NCI-H345 (cell line): ENCODE measurements around the gene ZNF236.
"Not testable (repeated sequence)": the region's sequence is repeated elsewhere in the genome, so short reads cannot be mapped to it uniquely, and the experiment has no call there.

Experiments
- DNase-seq: peaks from one replicate; lab custom pipeline; 2025; lab: John Stamatoyannopoulos, UW

ZNF236 gene

DNA sequence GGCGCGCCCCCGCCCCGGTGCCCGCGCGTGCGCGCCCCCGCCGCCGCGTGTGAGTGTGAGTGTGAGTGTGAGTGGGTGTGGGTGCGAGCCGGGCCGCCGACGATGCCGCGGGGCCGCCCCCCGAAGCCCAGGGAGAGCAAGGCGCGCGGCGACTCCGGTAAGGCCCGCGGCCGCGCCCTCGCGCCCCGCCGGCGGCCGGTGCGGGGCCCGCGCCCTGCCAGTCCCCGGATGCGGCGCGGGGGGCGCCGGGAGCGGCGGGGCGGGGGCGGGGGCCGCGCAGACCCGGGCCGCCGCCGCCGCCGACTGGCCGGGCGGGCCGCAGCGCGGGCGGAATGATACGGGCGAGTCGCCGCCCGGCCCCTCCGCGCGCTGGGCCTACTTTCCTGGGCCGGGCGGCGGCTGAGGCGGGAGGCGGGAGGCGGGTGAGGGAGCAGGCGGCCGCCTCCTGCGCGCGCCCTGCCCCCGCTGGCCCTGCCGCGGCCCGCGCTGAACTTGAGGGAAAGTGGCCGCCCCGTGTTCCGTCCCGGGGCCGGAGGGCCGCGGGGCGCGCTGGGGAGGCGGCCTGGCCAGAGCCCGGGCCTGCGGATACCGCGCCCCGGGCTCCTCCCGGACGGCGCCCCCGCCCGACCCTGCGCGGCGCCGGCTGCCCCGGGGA is at the start of gene ZNF236:
Gene ZNF236 (plus strand): TSS at position 52 of the 655 bp plus-strand sequence. CDS start 51 bp downstream, at position 103.
- peak; percentile 70 for DNase-seq

DNA sequence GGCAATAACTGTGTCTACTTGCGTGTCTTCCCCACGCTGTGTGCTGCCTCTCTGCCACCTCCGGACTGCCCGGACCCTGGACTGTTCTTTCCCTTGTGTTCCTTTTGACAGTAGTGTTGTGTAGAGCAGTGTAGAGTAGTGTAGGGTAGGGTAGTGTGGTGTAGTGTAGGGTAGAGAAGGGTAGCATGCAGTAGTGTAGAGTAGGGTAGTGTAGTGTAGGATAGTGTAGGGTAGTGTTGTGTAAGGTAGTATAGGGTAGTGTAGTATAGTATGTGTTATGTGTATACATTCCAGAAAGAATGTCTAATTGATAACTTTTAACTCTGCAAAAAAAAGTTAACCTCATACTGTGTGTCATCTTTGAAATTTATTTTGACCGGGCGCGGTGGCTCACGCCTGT is 49.7 kb upstream of the ZNF236 start:
- no peak for DNase-seq

DNA sequence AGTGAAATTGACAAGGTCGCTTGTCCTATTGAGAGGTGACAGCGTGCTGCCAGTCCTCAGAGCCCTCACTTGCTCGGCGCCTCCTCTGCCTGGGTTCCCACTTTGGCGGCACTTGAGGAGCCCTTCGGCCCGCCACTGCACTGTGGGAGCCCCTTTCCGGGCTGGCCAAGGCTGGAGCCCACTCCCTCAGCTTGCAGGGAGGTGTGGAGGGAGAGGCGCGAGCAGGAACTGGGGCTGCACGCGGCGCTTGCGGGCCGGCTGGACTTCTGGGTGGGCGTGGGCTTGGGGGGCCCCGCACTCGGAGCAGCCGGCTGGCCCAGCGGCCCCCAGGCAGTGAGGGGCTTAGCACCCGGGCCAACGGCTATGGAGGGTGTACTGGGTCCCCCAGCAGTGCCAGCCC is 45.3 kb upstream of the ZNF236 start:
- DNase-seq: not testable (repeated sequence)

DNA sequence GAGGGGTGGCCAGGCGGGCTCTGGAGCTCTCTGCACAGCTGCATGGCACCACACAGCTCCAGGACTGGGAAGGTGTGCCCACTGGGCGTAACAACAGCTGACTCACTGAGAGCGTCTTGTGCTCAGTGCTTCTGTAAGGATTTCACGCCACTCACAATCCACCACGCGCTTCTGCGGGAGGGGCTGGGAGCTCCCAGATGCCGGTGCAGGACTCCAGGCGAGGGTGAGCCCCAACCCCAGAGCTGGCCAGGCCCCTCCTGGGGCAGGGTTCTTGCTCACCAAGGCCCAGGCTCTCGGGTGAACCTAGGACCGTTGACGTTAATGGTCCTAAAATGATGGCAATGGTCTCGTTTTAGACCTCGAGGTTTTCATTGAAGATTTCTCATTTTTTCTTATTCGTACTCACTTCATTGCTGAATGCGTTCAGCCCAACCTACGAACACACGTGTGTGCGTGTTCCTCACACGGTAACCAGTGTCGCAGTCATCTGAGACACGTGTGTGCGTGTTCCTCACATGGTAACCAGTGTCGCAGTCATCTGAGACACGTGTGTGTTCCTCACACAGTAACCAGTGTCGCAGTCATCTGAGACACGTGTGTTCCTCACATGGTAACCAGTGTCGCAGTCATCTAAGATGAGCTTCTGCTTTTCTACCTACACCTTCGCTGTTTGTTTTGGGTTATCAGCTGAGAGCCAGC is 38.4 kb upstream of the ZNF236 start:
- no peak for DNase-seq

DNA sequence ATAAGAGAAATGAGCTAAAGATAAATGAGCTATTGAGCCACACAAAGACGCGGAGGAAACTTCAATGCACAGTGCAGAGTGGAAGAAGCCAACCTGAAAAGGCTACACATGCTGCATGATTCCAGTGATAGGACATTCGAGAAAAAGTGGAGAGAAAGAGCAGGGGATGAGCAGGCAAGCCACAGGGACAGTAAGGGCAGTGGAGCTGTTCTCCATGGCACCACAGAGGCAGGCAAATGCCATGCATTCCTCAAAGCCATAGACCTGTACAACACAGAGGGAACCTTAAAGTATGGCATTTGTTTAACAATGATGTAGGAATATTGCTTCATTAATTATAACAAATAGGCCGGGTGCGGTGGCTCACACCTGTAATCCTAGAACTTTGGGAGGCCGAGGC is 36.5 kb upstream of the ZNF236 start:
- no peak for DNase-seq

DNA sequence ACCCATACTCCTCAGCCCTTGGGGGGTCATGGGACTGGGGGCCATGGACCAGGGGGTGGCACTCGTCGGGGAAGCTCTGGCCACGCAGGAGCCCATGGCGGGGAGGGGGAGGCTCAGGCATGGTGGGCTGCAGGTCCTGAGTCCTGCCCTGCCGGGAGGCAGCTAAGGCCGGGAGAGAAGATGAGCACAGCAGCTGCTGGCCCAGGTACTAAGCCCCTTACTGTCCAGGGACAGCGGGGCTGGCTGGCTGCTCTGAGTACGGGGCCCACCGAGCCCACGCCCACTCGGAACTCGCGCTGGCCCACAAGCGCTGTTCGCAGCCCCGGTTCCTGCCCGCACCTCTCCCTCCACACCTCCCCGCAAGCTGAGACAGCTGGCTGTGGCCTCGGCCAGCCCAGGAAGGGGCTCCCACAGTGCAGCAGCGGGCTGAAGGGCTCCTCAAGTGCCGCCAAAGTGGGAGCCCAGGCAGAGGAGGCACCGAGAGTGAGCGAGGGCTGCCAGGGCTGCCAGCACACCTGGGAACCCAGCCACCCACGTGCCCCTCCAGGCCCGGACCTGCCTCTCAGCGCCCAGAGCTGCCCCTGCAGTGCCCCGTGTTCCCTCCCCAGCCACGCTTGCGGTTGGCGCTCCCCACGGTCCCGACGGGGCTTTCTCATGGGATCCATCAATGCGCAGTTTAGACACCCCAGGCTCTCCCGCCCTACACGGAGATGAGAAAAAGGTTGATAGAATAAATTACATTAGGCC is 33.6 kb upstream of the ZNF236 start:
- DNase-seq: no peak

DNA sequence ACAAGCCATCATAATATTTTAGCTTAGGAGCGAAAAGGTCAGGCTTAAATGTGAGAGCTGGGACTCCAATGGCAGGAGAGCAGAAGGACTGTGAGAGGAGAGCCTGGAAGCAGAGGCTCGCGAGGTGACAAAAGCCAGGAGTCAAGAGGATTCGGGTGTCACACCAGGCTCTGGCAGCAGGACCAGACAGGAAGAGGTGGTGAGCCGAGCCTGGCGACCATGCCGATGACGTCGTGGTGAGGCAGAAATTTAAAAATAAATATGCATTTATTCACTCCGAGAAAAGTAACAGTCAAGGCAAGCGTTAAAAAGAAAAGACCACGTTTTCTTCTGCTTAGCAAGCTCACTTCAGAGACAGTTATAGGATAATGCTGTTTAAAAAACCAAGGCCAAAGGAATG is 31.3 kb upstream of the ZNF236 start:
- no peak for DNase-seq

DNA sequence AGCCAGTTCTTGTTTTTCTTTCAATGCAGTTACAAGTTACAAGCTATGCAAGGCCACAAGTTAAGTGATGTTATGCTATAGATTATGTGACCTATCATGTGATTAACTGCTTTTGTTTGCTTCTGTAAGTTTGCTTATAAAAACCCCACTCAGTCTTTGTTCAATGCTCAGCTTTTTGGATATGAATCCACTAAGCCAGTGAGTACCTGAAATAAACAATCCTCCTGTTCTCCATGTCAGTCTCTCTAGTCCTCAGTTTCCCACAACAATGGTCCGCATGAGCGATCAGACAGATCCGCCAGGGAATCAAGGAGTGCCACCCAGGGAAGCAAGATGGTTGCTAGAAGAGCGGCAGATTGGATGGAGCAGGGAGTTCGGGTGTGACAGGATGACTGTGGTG is 30.7 kb upstream of the ZNF236 start:
- DNase-seq: no peak

DNA sequence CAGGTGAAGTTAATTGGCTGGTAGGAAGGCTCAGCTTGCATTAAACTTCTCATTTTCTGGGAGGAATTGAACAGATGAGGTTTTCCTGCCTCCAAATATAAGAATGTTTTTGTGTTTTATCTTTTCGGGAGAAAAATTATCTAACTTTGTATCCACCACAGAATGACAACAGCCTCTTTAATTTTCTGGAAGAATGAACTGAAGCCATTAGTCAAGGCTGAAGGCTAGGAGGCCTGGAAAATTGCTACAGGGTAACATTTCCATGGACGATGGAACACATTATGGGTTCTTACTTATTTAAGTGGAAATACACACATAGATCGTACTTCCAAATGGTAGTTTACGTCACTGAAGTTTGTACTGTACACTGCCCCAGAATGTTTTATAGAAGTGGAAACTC is 28.0 kb upstream of the ZNF236 start:
- DNase-seq: no peak

DNA sequence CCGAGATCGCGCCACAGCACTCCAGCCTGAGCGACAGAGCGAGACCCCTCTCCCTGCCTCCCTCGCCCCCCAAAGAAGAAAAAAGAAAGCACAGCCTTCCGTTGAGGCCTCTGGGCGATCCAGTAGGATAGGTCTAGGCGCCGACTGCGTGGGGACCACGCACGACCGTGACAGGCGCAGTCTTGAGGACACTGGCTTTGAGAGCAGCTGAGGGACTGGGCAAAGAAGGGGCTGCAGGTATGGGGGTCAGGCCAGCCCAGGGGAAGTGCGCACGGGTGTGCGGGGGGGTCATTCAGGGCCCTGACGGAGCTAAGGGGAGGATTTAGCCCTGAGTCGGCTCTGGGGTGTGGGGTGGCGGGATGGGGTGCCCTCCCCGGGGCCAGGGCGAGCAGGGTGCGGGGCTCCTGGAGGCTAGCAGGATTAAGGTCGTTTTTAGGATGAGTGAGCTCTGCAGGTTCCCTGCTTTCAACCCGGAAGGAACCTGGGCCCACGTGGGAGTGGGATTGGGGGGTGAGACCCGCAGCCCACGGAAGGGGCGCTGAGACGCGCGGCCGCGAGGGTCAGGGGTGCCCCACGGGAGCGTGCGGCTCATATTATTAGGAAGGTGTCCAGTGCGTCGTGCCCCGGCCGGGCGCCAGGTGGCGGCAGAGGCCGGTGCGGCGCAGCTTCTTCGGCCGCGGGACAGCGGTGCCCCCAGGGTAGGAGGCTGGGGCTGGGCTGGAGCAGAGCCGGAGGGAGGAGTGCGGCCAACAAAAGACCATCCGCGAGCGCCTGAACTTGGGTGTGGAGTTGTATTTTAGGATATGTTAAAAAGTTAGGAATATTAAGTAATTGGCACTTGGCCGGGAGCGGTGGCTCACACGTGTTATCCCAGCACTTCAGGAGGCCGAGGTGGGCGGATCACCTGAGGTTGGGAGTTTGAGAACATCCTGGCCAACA is 20.5 kb upstream of the ZNF236 start:
- peak; percentile 66 for DNase-seq

DNA sequence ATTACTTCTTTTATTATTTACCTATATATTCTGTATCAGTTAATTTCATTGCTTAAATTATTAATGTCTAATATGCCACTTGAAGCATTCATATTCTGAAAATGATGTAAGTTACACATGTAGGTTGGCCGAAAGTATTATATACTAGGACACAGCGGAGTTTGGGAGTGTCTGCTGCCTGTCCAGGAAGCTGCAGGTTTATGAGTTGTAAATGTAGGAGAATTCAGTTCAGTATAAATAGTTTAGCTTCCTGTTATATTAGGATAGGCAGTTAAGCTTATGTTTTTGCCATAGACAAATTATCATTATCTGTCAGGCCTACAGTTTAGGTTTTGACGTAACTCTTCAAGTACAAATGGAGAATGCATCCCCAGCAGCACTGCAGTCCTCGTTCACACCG is 18.9 kb upstream of the ZNF236 start:
- DNase-seq: no peak

DNA sequence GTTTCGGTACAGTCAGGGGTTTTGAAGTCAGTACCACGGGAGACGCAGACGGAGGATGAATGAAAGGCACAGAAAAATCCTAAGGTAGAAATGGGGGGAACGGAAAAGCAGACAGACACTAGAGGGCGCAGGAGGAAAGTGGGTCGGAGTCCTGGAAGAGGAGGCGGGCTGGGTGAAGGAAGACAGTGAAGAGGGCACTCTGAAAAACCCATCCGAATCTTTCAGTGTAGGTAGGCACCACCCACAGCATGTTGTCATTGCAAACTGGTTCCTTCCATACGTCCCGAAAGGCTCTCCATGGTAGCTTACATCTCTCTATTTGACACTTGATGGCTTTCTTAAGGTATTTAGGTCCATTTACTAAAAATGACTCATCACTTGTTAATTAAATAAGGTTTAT is 18.5 kb upstream of the ZNF236 start:
- peak; percentile 57 for DNase-seq

DNA sequence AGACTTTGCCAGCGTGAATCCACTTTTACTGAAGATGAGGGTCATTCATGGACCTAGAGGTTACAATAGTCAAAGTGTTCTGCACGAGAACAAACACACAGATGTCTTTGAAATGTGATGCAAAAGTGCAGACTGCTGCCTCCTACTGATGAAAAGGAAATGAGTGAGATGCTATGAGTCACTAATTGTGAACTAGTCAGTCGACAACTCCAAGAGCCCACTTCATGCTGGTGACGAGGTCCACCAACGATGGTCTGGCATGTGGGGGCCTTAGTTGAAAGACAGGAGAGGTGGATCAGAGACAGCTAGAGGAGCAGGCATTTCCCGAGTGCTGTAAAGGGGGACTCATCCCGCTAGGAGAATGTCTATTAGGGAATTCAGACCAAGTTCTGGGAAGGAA is 17.1 kb upstream of the ZNF236 start:
- no peak for DNase-seq

DNA sequence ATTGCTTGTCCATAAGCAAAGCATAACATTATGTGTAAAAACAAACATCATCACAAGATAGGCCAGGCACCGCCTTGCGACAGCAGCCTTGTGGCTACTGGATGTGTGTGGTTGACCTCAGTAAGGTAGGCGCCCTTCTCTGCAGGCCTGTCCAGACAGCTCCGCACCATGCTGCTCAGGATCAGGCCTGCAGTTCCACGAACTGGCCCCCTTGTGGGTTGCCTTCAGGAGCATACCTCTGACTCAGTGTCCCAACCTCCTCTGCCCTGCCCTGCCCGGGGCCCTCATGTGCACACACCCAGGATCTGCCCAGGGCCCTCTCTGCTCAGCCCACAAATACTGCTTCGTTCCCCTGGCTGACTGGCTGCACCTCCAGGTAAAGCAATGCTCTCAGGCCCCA is 16.1 kb upstream of the ZNF236 start:
- DNase-seq: no peak

DNA sequence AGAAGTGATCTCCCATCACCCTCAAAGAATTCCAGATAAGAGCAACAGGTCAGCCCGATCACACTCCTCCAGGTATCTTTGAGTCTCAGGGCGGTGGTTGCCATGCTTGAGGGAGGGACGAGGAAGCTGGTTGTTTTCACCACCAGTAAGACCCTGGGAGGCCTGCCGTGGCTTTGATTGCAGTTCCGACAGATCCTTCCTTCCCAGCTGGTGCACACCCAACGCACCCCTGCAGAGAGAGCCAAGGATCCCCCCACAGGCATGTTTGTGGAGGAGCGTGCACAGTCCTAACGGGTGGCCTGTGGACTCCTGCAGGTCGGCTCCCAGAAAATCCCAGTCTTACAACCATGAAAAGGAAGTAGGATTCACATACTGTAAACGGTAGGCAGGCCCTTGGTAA is 13.8 kb upstream of the ZNF236 start:
- no peak for DNase-seq

DNA sequence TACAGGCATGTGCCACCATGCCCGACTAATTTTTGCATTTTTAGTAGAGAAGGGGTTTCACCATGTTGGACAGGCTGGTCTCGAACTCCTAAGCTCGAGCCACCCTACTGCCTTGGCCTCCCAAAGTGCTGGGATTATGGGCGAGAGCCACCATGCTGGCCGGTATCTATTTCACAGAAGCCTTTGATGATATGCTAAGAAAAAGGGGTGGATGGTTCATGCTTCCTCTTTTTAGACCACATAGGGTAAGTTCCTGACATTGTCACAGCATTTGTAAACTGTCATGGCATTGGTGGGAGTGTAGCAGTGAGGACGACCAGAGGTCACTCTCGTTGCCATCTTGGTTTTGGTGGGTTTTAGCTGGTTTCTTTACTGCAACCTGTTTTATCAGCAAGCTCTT is 10.8 kb upstream of the ZNF236 start:
- DNase-seq: not testable (repeated sequence)

DNA sequence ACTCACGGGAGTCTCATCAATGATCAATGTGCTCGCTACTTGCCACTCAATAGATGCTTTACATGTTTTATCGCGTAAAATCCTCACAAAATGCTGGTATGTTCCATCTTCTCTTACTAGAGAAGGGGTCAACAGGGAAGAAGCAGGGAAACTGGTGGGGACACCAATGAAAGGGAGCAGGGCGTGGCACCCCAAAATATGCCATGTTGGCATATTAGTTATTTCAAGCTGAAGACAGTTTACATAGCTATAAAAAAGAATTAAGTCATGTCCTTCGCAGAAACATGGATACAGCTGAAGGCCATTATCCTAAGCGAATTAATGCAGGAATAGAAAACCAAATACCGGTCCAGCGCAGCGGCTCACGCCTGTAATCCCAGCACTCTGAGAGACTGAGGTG is 8.1 kb upstream of the ZNF236 start:
- no peak for DNase-seq

DNA sequence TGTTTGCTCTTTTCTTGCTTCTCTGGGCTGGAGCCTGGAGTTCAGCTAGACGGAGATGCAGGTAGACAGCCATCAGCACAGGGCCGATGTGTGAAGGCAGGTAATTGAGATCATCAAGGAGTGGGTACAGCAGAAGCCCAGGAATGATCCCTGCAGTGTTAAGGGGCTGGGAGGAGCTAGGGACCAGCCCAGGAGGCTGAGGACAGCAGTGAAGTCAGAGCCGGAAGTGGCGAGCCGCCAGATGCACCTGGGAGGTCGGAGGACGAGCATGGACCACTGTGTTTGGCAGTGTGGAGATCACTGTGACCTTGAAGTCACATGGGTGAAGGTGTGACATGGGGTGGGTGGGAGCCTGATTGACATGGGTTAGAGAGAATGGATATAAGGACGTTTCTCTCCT is 6.2 kb upstream of the ZNF236 start:
- no peak for DNase-seq

DNA sequence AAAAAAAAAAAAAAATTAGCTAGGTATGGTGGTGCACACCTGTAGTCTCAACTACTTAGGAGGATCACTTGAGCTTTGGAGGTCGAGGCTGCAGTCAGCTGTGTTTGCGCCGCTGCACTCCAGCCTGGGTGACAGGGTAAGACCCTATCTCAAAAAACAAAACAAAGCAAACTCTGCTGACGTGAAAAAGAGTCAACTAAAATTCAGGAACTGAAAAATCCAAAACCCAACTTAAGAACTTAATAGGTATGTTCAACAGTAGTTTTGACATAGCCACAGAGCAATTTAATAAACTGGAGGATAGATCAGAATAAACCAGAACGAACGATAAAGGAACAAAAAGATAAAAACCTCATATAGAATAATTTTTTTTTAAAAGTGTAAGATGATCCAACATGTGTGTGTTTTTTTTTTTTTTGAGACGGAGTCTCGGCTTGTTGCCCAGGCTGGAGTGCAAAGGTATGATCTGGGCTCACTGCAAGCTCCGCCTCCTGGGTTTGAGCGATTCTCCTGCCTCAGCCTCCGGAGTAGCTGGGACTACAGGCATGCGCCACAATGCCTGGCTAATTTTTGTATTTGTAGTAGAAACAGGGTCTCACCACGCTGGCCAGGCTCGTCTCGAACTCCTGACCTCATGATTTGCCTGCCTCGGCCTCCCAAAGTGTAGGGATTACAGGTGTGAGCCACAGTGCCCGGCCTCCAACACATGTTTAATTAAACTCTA is 4.3 kb upstream of the ZNF236 start:
- no peak for DNase-seq

DNA sequence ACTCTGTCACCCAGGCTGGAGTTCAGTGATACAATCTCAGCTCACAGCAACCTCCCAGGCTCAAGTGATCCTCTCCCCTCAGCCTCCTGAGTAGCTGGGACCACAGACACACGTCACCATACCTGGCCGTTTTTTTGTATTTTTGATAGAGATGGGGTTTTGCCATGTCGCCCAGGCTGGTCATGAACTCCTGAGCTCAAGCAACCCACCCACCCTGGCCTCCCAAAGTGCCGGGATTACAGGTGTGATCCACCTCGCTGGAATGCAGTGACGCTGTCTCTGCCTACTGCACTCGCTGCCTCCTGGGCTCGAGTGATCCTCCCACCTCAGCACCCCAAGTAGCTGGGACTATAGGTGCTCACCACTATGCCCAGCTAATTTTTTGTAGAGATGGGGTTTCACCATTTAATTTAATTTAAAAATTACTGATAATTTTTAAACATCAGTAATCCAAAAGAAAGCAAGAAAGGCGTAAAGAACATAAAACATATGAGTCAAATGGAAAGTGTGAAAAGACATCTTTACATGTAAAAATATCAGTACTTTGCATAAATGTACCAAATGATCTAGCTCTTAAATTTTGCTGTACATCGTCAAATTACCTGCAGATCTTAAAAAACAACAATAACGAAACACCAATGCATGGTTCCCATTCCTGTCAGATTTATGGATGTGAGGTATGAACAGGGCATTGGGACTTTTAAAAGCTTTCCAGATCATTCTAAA is 2.8 kb upstream of the ZNF236 start:
- no peak for DNase-seq

DNA sequence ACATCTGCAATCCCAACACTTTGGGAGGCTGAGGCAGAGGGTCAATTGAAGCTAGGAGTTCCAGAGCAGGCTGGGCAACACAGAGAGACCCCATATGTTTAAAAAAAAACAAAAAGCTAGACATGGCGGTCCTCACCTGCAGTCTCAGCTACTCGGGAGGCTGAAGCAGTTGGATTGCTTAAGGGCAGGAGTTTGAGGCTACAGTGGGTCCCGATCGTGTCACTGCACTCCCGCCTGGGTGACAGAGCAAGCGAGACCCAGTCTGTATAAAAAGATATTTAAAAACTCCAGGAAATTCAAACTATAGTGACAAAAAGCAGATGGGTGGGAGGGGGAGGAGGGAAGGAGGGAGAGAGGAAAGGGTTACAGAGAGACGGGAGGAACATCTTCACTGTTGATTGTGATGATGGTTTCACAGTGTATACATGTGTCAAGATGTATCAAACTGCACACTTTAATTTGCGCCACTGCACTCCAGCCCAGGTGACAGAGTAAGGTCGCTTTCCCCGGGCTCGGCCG is 942 bp upstream of the ZNF236 start:
- DNase-seq: no peak
